Esophagus muscularis mucosa (tissue), 4 donors: Measurements from ENCODE around the gene PRKAR2A. TPM values are rescaled to one million over a fixed set of nuclear protein-coding genes. Genes with fewer than 3 reads are reported as not detected.
A peak's percentile ranks its signal among the peaks of the same experiment; 100 is the strongest.

ENCODE experiments used
- DNase-seq: peaks from one replicate; pipeline ENCODE4 v3.0.0-alpha.2; 2017; ENCODE audit errors: extremely low spot score
- H3K27ac ChIP-seq, 4 donors: fragments of 200-600 bp; sonication (generic); replicated peaks in 1 of 4; 1 replicate in 3 of 4; 2 replicates in 1 of 4; pipeline ENCODE4 v1.5.1; 2016 to 2019; ENCODE audit warnings: mild to moderate bottlenecking in 1 of 4
- H3K27me3 ChIP-seq, 4 donors: fragments of 200-600 bp; sonication (generic); one replicate each; pipeline versions ENCODE4 v1.5.1 to v1.6.0; 2016 to 2019
- H3K36me3 ChIP-seq, 4 donors: fragments of 200-600 bp; sonication (generic); one replicate each; pipeline ENCODE4 v1.5.1; 2016 to 2019
- H3K4me1 ChIP-seq, 4 donors: fragments of 200-600 bp; sonication (generic); one replicate each; pipeline ENCODE4 v1.5.1; 2016 to 2019
- H3K4me3 ChIP-seq, 4 donors: fragments of 200-600 bp; sonication (generic); 1 replicate in 2 of 4; 2 replicates in 2 of 4; pipeline ENCODE4 v1.5.1; 2016 to 2019; ENCODE audit warnings: mild to moderate bottlenecking in 4 of 4, moderate library complexity in 1 of 4
- H3K9me3 ChIP-seq, 4 donors: fragments of 200-600 bp; sonication (generic); 1 replicate in 3 of 4; 2 replicates in 1 of 4; pipeline ENCODE4 v1.5.1; 2016 to 2019
- EP300 ChIP-seq: sonication (generic); formaldehyde crosslinking; IDR thresholded peaks from one replicate; pipeline ENCODE4 v1.6.1; 2017; ENCODE audit warnings: antibody characterized with exemption
- POLR2A ChIP-seq: fragments of 450-650 bp; IDR thresholded peaks from one replicate; pipeline ENCODE4 v1.6.1; 2017; ENCODE audit warnings: antibody characterized with exemption, moderate library complexity, mild to moderate bottlenecking, low read depth
- POLR2AphosphoS5 ChIP-seq, 2 donors: sonication (generic); formaldehyde crosslinking; IDR thresholded peaks; one replicate each; pipeline ENCODE4 v1.6.1; 2017; ENCODE audit warnings: antibody characterized with exemption in 2 of 2
- WGBS: methylation state at CpG from one replicate; pipeline ENCODE4 v1.1.5; 2018; 5-methylcytosine and 5-hydroxymethylcytosine counted together
- intact Hi-C: fragments of 100-400 bp; cut with DNase I; formaldehyde crosslinking; loops from one replicate; pipeline ENCODE4 v1.15.1; 2023
- total RNA-seq, 4 donors: library from RNA; depleted of rRNA; stranded (reverse); fragments of >200 nt; gene quantifications; one replicate each; pipeline versions ENCODE4 v1.1.0 to v1.2.1, GENCODE V29; 2016
- TF ChIP-seq, protein P1 (sequence below), 3 experiments: fragments of 200-600 bp in 2 of 3; fragments of 450-650 bp in 1 of 3; sonication (generic) in 2 of 3; IDR thresholded peaks; one replicate each; pipeline ENCODE4 v1.5.1; 2017 to 2019; ENCODE audit warnings: antibody characterized with exemption in 3 of 3, mild to moderate bottlenecking in 2 of 3, moderate library complexity in 1 of 3

Gene PRKAR2A
- total RNA-seq, 4 donors from 2014 or later, result 30.7 to 43.3 (median 34.2) TPM

DNA sequence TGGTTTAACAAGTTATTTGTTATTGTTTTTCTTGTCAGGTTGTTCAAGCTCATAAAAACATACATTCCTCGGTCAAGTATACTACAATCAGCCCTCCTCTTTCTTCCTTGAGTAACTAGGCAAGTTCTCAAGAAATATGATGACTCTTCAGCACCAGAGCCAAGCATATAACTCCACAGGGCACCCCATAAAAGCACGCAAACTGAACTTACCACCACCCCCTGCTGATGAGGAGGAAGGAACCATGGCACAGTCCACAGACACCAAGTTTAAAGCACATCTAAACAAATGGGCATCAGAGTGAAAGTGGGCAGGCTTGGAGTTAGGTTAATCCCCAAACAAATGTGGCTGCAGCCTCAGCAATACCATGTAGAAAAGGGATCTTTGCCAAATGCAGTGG is 135.9 kb downstream of the PRKAR2A start:
- Histone ChIP-seq H3K27ac (no peak overlapping the region), H3K4me1 (peaks cover 50 to 93% (median 80%) of the 10 kb centered on the region in 4 donors), H3K36me3 (peaks cover 0 to 62% (median 31%) of the 10 kb centered on the region in 4 donors)

DNA sequence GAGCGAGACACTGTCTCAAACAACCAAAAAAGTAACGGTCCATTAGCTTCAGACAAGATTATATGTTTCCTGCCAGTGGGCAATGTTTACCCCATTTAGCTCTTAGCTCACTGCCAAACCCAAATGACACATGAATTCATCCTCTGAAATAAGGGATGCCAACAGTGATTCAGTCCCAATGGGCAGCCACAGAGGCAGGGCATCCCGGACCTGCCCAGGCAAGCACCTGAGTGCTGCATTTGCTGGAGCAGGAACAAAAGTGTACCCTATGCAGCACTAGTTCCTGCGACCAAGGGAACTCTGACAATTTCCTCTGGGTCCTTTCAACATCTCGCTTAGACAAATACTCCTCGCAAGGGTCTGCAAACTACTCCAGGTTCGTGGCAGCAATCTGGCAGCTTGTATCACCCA is 138.6 kb downstream of the PRKAR2A start:
- DNase-seq, result no peak
- intact Hi-C loops, result no loop called here
- Histone ChIP-seq H3K4me3 (no peak overlapping the region), H3K27ac (peak overlapping the region; percentile 2 to 19 (median 6)), H3K4me1 (peaks cover 29 to 76% (median 64%) of the 10 kb centered on the region in 4 donors), H3K9me3 (no peaks in the 10 kb centered on the region), H3K27me3 (no peaks in the 10 kb centered on the region), H3K36me3 (peaks cover 0 to 79% (median 30%) of the 10 kb centered on the region in 4 donors)
- no peak for TF ChIP-seq POLR2AphosphoS5 (IDR thresholded peaks at IDR 0.05)
- no peak for TF ChIP-seq EP300
- TF ChIP-seq, protein P1, sequence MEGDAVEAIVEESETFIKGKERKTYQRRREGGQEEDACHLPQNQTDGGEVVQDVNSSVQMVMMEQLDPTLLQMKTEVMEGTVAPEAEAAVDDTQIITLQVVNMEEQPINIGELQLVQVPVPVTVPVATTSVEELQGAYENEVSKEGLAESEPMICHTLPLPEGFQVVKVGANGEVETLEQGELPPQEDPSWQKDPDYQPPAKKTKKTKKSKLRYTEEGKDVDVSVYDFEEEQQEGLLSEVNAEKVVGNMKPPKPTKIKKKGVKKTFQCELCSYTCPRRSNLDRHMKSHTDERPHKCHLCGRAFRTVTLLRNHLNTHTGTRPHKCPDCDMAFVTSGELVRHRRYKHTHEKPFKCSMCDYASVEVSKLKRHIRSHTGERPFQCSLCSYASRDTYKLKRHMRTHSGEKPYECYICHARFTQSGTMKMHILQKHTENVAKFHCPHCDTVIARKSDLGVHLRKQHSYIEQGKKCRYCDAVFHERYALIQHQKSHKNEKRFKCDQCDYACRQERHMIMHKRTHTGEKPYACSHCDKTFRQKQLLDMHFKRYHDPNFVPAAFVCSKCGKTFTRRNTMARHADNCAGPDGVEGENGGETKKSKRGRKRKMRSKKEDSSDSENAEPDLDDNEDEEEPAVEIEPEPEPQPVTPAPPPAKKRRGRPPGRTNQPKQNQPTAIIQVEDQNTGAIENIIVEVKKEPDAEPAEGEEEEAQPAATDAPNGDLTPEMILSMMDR (IDR thresholded peaks at IDR 0.05), result no peak
- no peak for TF ChIP-seq POLR2A
- 67% methylated on average over 5 of the region's 7 CpGs for WGBS

More for the DNA sequence above, 135.9 kb downstream of the PRKAR2A start:
- H3K27me3 ChIP-seq, result no peaks in the 10 kb centered on the region
- no peaks in the 10 kb centered on the region for H3K9me3 ChIP-seq
- TF ChIP-seq, protein P1 (IDR thresholded peaks at IDR 0.05), result no peak
- no peak for TF ChIP-seq EP300
- TF ChIP-seq POLR2A, result no peak
- no peak for TF ChIP-seq POLR2AphosphoS5 (IDR thresholded peaks at IDR 0.05)
- no peak overlapping the region for H3K4me3 ChIP-seq
- WGBS, result 93% methylated on average over 2 of the region's 2 CpGs
- no peak for DNase-seq
- intact Hi-C loops, result no loop called here

DNA sequence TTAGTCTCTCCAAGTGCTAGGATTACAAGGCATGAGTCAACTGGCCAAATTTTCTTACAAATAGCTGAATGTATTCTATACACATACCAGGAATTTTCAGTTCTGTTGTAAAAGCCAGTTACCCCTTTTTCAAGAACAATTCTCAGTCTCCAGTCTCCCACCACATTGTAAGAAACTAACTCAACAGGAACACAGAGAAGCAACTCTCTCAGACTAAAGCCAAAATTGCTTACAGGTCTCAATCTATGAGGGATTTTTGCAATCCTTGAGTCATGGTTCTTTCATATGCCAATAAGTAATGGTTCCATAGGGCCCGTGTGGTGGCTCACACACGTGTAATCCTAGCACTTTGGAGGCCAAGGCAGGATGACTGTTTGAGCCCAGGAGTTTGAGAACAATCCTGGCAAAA is 139.2 kb downstream of the PRKAR2A start:
- WGBS, result 36% methylated on average over 2 of the region's 2 CpGs
- H3K9me3 ChIP-seq, result no peaks in the 10 kb centered on the region
- intact Hi-C loops, result no loop called here
- H3K4me3 ChIP-seq, result no peak overlapping the region
- peaks cover 33 to 76% (median 64%) of the 10 kb centered on the region in 4 donors for H3K4me1 ChIP-seq
- peak overlapping the region in 3 of 4 donors; percentile 2 to 19 (median 4) for H3K27ac ChIP-seq
- peaks cover 0 to 73% (median 29%) of the 10 kb centered on the region in 4 donors for H3K36me3 ChIP-seq
- H3K27me3 ChIP-seq, result no peaks in the 10 kb centered on the region
- no peak for DNase-seq
- TF ChIP-seq EP300, result no peak
- TF ChIP-seq, protein P1 (IDR thresholded peaks at IDR 0.05), result no peak
- no peak for TF ChIP-seq POLR2A
- no peak for TF ChIP-seq POLR2AphosphoS5 (IDR thresholded peaks at IDR 0.05)

DNA sequence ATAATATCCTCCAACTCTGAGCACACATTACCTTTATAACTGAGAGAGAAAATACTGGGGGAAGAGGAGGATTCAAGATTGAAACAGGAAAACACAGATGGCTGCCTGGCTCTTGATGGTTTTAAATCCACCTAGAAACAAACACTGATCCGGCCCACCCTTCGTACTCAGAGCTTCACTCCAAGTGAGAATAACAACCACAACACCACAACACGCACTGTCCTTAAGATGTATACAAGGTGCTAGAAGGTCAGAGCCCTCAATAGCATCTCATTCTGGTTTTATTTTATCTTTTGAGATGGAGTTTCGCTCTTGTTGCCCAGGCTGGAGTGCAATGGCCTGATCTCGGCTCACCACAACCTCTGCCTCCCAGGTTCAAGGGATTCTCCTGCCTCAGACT is 140.5 kb downstream of the PRKAR2A start:
- peaks cover 28 to 72% (median 59%) of the 10 kb centered on the region in 4 donors for H3K4me1 ChIP-seq
- DNase-seq, result no peak
- H3K27ac ChIP-seq, result no peak overlapping the region
- no peak overlapping the region for H3K4me3 ChIP-seq
- no peaks in the 10 kb centered on the region for H3K9me3 ChIP-seq
- TF ChIP-seq, protein P1 (IDR thresholded peaks at IDR 0.05), result no peak
- TF ChIP-seq POLR2AphosphoS5 (IDR thresholded peaks at IDR 0.05) (no peak), POLR2A (no peak), EP300 (no peak)
- intact Hi-C loops, result no loop called here
- peaks cover 0 to 61% (median 27%) of the 10 kb centered on the region in 4 donors for H3K36me3 ChIP-seq
- no peaks in the 10 kb centered on the region for H3K27me3 ChIP-seq
- 83% methylated on average over 5 of the region's 5 CpGs for WGBS
